Ascending aorta (tissue), 2 donors: Measurements from ENCODE around the gene PPP2R5A. TPM values are rescaled to one million over a fixed set of nuclear protein-coding genes. Genes with fewer than 3 reads are reported as not detected.
"Not testable (repeated sequence)": the region's sequence is repeated elsewhere in the genome, so short reads cannot be mapped to it uniquely, and the experiment has no call there.

Experiments
- DNase-seq, 2 donors: peaks; one replicate each; pipeline ENCODE4 v3.0.0-alpha.2; 2019; ENCODE audit warnings: low spot score in 2 of 2
- H3K27ac ChIP-seq, 2 donors: fragments of 200-600 bp; sonication (generic); one replicate each; pipeline ENCODE4 v1.5.1; 2016 to 2017; ENCODE audit warnings: mild to moderate bottlenecking in 1 of 2
- H3K27me3 ChIP-seq: fragments of 200-600 bp; sonication (generic); one replicate; pipeline ENCODE4 v1.5.1; 2017
- H3K36me3 ChIP-seq, 2 donors: fragments of 200-600 bp; sonication (generic); one replicate each; pipeline ENCODE4 v1.5.1; 2016
- H3K4me1 ChIP-seq, 2 donors: fragments of 200-600 bp; sonication (generic); one replicate each; pipeline ENCODE4 v1.5.1; 2016 to 2017; ENCODE audit warnings: mild to moderate bottlenecking in 1 of 2
- H3K4me3 ChIP-seq, 2 donors: fragments of 200-600 bp; sonication (generic); one replicate each; pipeline ENCODE4 v1.5.1; 2016 to 2017; ENCODE audit warnings: mild to moderate bottlenecking in 1 of 2
- H3K9me3 ChIP-seq, 2 donors: fragments of 200-600 bp; sonication (generic); one replicate each; pipeline ENCODE4 v1.5.1; 2016
- CTCF ChIP-seq, 3 experiments: fragments of 200-600 bp in 2 of 3; fragments of 450-650 bp in 1 of 3; sonication (generic) in 2 of 3; IDR thresholded peaks; one replicate each; pipeline ENCODE4 v1.5.1; 2016 to 2019; ENCODE audit warnings: antibody characterized with exemption in 3 of 3, mild to moderate bottlenecking in 1 of 3, moderate library complexity in 1 of 3
- intact Hi-C: fragments of 100-400 bp; cut with DNase I; formaldehyde crosslinking; loops from one replicate; pipeline ENCODE4 v1.15.1; 2023
- total RNA-seq: library from RNA; depleted of rRNA; stranded (reverse); fragments of >200 nt; gene quantifications from one replicate; pipeline ENCODE4 v1.1.0, GENCODE V29; 2016

The PPP2R5A gene
- total RNA-seq, 1 donor from 2014 or later, result 64.7 TPM

- H3K9me3 ChIP-seq, result no peaks in the 10 kb centered on the region
- intact Hi-C loops, result loop anchor here (2.0 to 10.0 kb wide), 3 partner anchors 421 to 769 kb away; partner anchors contain the start of gene SLC30A1
- H3K4me1 ChIP-seq, result peaks cover 3 to 12% of the 10 kb centered on the region in 2 donors
- no peak for TF ChIP-seq CTCF (IDR thresholded peaks at IDR 0.05)
- no peak overlapping the region for H3K27ac ChIP-seq
- DNase-seq, result no peak
- no peak overlapping the region for H3K4me3 ChIP-seq
- H3K27me3 ChIP-seq, result no peaks in the 10 kb centered on the region
- H3K36me3 ChIP-seq, result no peaks in the 10 kb centered on the region
Observed at GRCh38 chr1:212283741-212284140, 1.5 kb upstream of the PPP2R5A start.

- TF ChIP-seq CTCF (IDR thresholded peaks at IDR 0.05), result no peak
- no peaks in the 10 kb centered on the region for H3K9me3 ChIP-seq
- DNase-seq, result no peak
- peak overlapping the region; percentile 74 to 80 for H3K4me3 ChIP-seq
- peaks cover 3 to 15% of the 10 kb centered on the region in 2 donors for H3K4me1 ChIP-seq
- H3K27me3 ChIP-seq, result no peaks in the 10 kb centered on the region
- H3K27ac ChIP-seq, result peak overlapping the region; percentile 87 to 91
- intact Hi-C loops, result loop anchor here (2.0 to 10.0 kb wide), 3 partner anchors 420 to 770 kb away; partner anchors contain the start of gene SLC30A1
- no peaks in the 10 kb centered on the region for H3K36me3 ChIP-seq
Observed at GRCh38 chr1:212284332-212284743, 872 bp upstream of the PPP2R5A start.

- Histone ChIP-seq H3K27ac (peak overlapping the region; percentile 97 to 99), H3K9me3 (no peaks in the 10 kb centered on the region), H3K27me3 (no peaks in the 10 kb centered on the region), H3K4me1 (peaks cover 3 to 21% of the 10 kb centered on the region in 2 donors), H3K4me3 (peak overlapping the region; percentile 74 to 88), H3K36me3 (no peaks in the 10 kb centered on the region)
- peak in 1 of 3 experiments; percentile 22 for TF ChIP-seq CTCF (IDR thresholded peaks at IDR 0.05)
- intact Hi-C loops, result loop anchor here (1.0 to 10.0 kb wide), 9 partner anchors 51 to 771 kb away; partner anchors contain the start of genes ATF3, DTL, INTS7 and LPGAT1
- DNase-seq, result peak in 1 of 2 donors; percentile 80
Observed at GRCh38 chr1:212285685-212286555, 710 bp downstream of the PPP2R5A start.

- Histone ChIP-seq H3K36me3 (no peaks in the 10 kb centered on the region), H3K9me3 (no peaks in the 10 kb centered on the region), H3K4me3 (peak overlapping the region; percentile 74 to 88), H3K27me3 (no peaks in the 10 kb centered on the region), H3K4me1 (peaks cover 3 to 28% of the 10 kb centered on the region in 2 donors), H3K27ac (peak overlapping the region; percentile 97 to 99)
- intact Hi-C loops, result loop anchor here (5.0 to 10.0 kb wide), 4 partner anchors 146 to 772 kb away; partner anchors contain the start of genes LPGAT1 and NENF
- no peak for DNase-seq
- no peak for TF ChIP-seq CTCF (IDR thresholded peaks at IDR 0.05)
Observed at GRCh38 chr1:212286556-212287131, 1.4 kb downstream of the PPP2R5A start.

GRCh38 chr1:212287261-212287895 lies 2.2 kb downstream of the PPP2R5A start:
- intact Hi-C loops, result loop anchor here (5.0 to 10.0 kb wide), 4 partner anchors 145 to 773 kb away; partner anchors contain the start of genes LPGAT1 and NENF
- peak overlapping the region; percentile 97 to 99 for H3K27ac ChIP-seq
- no peak for TF ChIP-seq CTCF (IDR thresholded peaks at IDR 0.05)

GRCh38 chr1:212287995-212288394 lies 2.8 kb downstream of the PPP2R5A start:
- intact Hi-C loops, result loop anchor here (5.0 to 10.0 kb wide), 4 partner anchors 144 to 773 kb away; partner anchors contain the start of genes LPGAT1 and NENF
- Histone ChIP-seq H3K27ac (peak overlapping the region; percentile 97 to 99), H3K4me3 (peak overlapping the region; percentile 74 to 88), H3K4me1 (peaks cover 3 to 42% of the 10 kb centered on the region in 2 donors)
- not testable (repeated sequence) for H3K9me3 ChIP-seq, H3K27me3 ChIP-seq, H3K36me3 ChIP-seq, DNase-seq

More at GRCh38 chr1:212287261-212287895, 2.2 kb downstream of the PPP2R5A start:
- H3K36me3 ChIP-seq, result no peaks in the 10 kb centered on the region
- DNase-seq, result no peak
- H3K27me3 ChIP-seq, result no peaks in the 10 kb centered on the region
- peaks cover 3 to 36% of the 10 kb centered on the region in 2 donors for H3K4me1 ChIP-seq
- H3K9me3 ChIP-seq, result no peaks in the 10 kb centered on the region
- H3K4me3 ChIP-seq, result peak overlapping the region; percentile 74 to 88
